Smooth muscle cell (in vitro differentiated cells): ENCODE data around the gene PAM16. TPM values are rescaled to one million over a fixed set of nuclear protein-coding genes. Genes with fewer than 3 reads are reported as not detected.

Source experiments
- DNase-seq: peaks from one replicate; lab custom pipeline; 2025; ENCODE audit not compliant: unreplicated experiment; lab: John Stamatoyannopoulos, UW
- H2AFZ ChIP-seq: fragments of 200-600 bp; sonication (generic); 2 replicates; pipeline ENCODE4 v1.6.0; 2016; ENCODE audit warnings: antibody characterized with exemption, low read depth, mild to moderate bottlenecking
- H3F3A ChIP-seq: fragments of 200-600 bp; sonication (generic); 2 replicates; pipeline ENCODE4 v1.6.0; 2017; ENCODE audit warnings: antibody characterized with exemption, low read depth
- H3K27ac ChIP-seq: fragments of 200-600 bp; sonication (generic); 2 replicates; pipeline ENCODE4 v1.5.1; 2016; ENCODE audit warnings: low read depth, mild to moderate bottlenecking
- H3K27me3 ChIP-seq: fragments of 200-600 bp; sonication (generic); 2 replicates; pipeline ENCODE4 v1.6.1; 2016; ENCODE audit warnings: low read depth, mild to moderate bottlenecking
- H3K36me3 ChIP-seq: fragments of 200-600 bp; sonication (generic); 2 replicates; pipeline ENCODE4 v1.5.1; 2016; ENCODE audit warnings: low read depth
- H3K4me1 ChIP-seq: fragments of 200-600 bp; sonication (generic); 2 replicates; pipeline ENCODE4 v1.5.1; 2016; ENCODE audit warnings: low read depth
- H3K4me2 ChIP-seq: fragments of 200-600 bp; sonication (generic); 2 replicates; pipeline ENCODE4 v1.6.0; 2016; ENCODE audit warnings: mild to moderate bottlenecking
- H3K4me3 ChIP-seq: fragments of 200-600 bp; sonication (generic); 2 replicates; pipeline ENCODE4 v1.5.1; 2016; ENCODE audit warnings: mild to moderate bottlenecking
- H3K79me2 ChIP-seq: fragments of 200-600 bp; sonication (generic); 2 replicates; pipeline ENCODE4 v1.6.0; 2016; ENCODE audit warnings: low read depth, mild to moderate bottlenecking
- H3K9ac ChIP-seq: fragments of 200-600 bp; sonication (generic); 2 replicates; pipeline ENCODE4 v1.6.0; 2016; ENCODE audit warnings: low read depth
- H3K9me3 ChIP-seq: fragments of 200-600 bp; sonication (generic); replicated peaks from 2 replicates; pipeline ENCODE4 v1.5.1; 2016; ENCODE audit warnings: low read depth
- H4K20me1 ChIP-seq: fragments of 200-600 bp; sonication (generic); 2 replicates; pipeline ENCODE4 v1.6.0; 2016; ENCODE audit warnings: low read depth
- WGBS: methylation state at CpG from one replicate; pipeline ENCODE4 v1.1.7; 2016; ENCODE audit warnings: low lambda C conversion rate; 5-methylcytosine and 5-hydroxymethylcytosine counted together
- polyA plus RNA-seq: library from polyadenylated mRNA; unstranded; fragments of >200 nt; fragmentation: Nextera tagmentation; extraction: Ambion mirVana; gene quantifications from 2 replicates; pipeline ENCODE4 v1.2.1, GENCODE V29; 2016
- total RNA-seq: library from RNA; depleted of rRNA; stranded (reverse); fragments of >200 nt; gene quantifications from 2 replicates; pipeline ENCODE4 v1.2.3, GENCODE V29; 2014
- TF ChIP-seq, protein P1 (sequence below): fragments of 200-600 bp; sonication (generic); IDR thresholded peaks from 2 replicates; pipeline ENCODE4 v1.5.1; 2017; ENCODE audit warnings: borderline replicate concordance, mild to moderate bottlenecking, antibody characterized with exemption; ENCODE audit not compliant: insufficient read depth, poor library complexity, severe bottlenecking

The PAM16 gene
- total and polyA plus RNA-seq, 2 experiments from 2014 or later: 29.6 to 47.7 TPM

GRCh38 chr16:4371357-4372000, 20.4 kb upstream of the PAM16 start, which contains the start of gene VASN:
Gene VASN (plus strand): TSS chr16:4371848. CDS start chr16:4380878, 9,030 bp downstream.
- Histone ChIP-seq H3K27ac (peak within 1 kb of the TSS; percentile 93), H3K9ac (peak within 1 kb of the TSS; percentile 81)

GRCh38 chr16:4370570-4371356, 19.6 kb upstream of the PAM16 start:
- H3K79me2 ChIP-seq: peaks cover 38% of the 10 kb centered on the region
- peak overlapping the region; percentile 65 for H3K9ac ChIP-seq
- DNase-seq: peak; percentile 82
- peak overlapping the region; percentile 86 for H3K4me3 ChIP-seq
- H3F3A ChIP-seq: peaks cover 3% of the 10 kb centered on the region
- no peaks in the 10 kb centered on the region for H3K36me3 ChIP-seq
- peak overlapping the region; percentile 93 for H3K27ac ChIP-seq
- H2AFZ ChIP-seq: no peak overlapping the region
- WGBS: 19% methylated on average over 14 of the region's 14 CpGs
- peaks cover 38% of the 10 kb centered on the region for H4K20me1 ChIP-seq
- no peaks in the 10 kb centered on the region for H3K27me3 ChIP-seq
- TF ChIP-seq, protein P1, sequence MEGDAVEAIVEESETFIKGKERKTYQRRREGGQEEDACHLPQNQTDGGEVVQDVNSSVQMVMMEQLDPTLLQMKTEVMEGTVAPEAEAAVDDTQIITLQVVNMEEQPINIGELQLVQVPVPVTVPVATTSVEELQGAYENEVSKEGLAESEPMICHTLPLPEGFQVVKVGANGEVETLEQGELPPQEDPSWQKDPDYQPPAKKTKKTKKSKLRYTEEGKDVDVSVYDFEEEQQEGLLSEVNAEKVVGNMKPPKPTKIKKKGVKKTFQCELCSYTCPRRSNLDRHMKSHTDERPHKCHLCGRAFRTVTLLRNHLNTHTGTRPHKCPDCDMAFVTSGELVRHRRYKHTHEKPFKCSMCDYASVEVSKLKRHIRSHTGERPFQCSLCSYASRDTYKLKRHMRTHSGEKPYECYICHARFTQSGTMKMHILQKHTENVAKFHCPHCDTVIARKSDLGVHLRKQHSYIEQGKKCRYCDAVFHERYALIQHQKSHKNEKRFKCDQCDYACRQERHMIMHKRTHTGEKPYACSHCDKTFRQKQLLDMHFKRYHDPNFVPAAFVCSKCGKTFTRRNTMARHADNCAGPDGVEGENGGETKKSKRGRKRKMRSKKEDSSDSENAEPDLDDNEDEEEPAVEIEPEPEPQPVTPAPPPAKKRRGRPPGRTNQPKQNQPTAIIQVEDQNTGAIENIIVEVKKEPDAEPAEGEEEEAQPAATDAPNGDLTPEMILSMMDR: no peak
- peak overlapping the region; percentile 97 for H3K4me2 ChIP-seq
- peaks cover 31% of the 10 kb centered on the region for H3K4me1 ChIP-seq
- no peaks in the 10 kb centered on the region for H3K9me3 ChIP-seq

More at GRCh38 chr16:4371357-4372000, 20.4 kb upstream of the PAM16 start, which contains the start of gene VASN:
- H3K4me1 ChIP-seq: peaks cover 31% of the 10 kb centered on the region
- H3K27me3 ChIP-seq: no peaks in the 10 kb centered on the region
- H3K4me2 ChIP-seq: peak within 1 kb of the TSS; percentile 97
- no peaks in the 10 kb centered on the region for H3K36me3 ChIP-seq
- peak within 1 kb of the TSS; percentile 86 for H3K4me3 ChIP-seq
- peaks cover 45% of the 10 kb centered on the region for H3K79me2 ChIP-seq
- peaks cover 45% of the 10 kb centered on the region for H4K20me1 ChIP-seq
- 4% methylated on average over 15 of the region's 50 CpGs for WGBS
- peaks cover 3% of the 10 kb centered on the region for H3F3A ChIP-seq
- H3K9me3 ChIP-seq: no peaks in the 10 kb centered on the region
- H2AFZ ChIP-seq: no peak within 1 kb of the TSS
- TF ChIP-seq, protein P1: no peak
- DNase-seq: peak; percentile 81

- H3F3A ChIP-seq: peaks cover 3% of the 10 kb centered on the region
- H4K20me1 ChIP-seq: peaks cover 32% of the 10 kb centered on the region
- no peaks in the 10 kb centered on the region for H3K36me3 ChIP-seq
- TF ChIP-seq, protein P1: no peak
- no peak for DNase-seq
- peak overlapping the region; percentile 97 for H3K4me2 ChIP-seq
- H3K79me2 ChIP-seq: peaks cover 33% of the 10 kb centered on the region
- H3K27ac ChIP-seq: peak overlapping the region; percentile 93
- H2AFZ ChIP-seq: no peak overlapping the region
- no peak overlapping the region for H3K4me3 ChIP-seq
- no peaks in the 10 kb centered on the region for H3K27me3 ChIP-seq
- peaks cover 31% of the 10 kb centered on the region for H3K4me1 ChIP-seq
- H3K9me3 ChIP-seq: no peaks in the 10 kb centered on the region
- 88% methylated on average over 3 of the region's 3 CpGs for WGBS
- peak overlapping the region; percentile 46 for H3K9ac ChIP-seq
These were observed 19.0 kb upstream of the PAM16 start for GRCh38 chr16:4370151-4370550.
